ENCODE data around the gene RASSF6. TPM values are rescaled to one million over a fixed set of nuclear protein-coding genes. Genes with fewer than 3 reads are reported as not detected.

The RASSF6 gene
- total RNA-seq, 3 donors from 2014 or later (not counting 1 experiment from before 2014, with no cell fraction given) = 0.08 TPM; not detected in 2

- Histone ChIP-seq H3K27me3 (ENCODE audit: control insufficient read depth, insufficient read depth, low read length) (no peaks in the 10 kb centered on the region), H3K36me3 (ENCODE audit: control insufficient read depth, insufficient read depth, low read length) (no peaks in the 10 kb centered on the region), H3K4me3 (ENCODE audit: low read length) (no peak overlapping the region), H3K27ac (ENCODE audit: low read length) (no peak overlapping the region), H3K4me1 (ENCODE audit: control insufficient read depth, insufficient read depth, low read length) (no peaks in the 10 kb centered on the region), H3K9me3 (ENCODE audit: control insufficient read depth, insufficient read depth, low read length) (no peaks in the 10 kb centered on the region)
- Mint-ChIP-seq H3K27ac (no peak overlapping the region), H3K9me3 (no peaks in the 10 kb centered on the region), H3K4me3 (no peak overlapping the region), H3K36me3 (no peaks in the 10 kb centered on the region), H3K27me3 (ENCODE audit: low read depth in 2 of 2) (no peaks in the 10 kb centered on the region), H3K4me1 (no peaks in the 10 kb centered on the region)
- intact Hi-C loops (cut with micrococcal nuclease) = no loop called here
- TF ChIP-seq CTCF (IDR thresholded peaks at IDR 0.05) = no peak
- ATAC-seq (no peak), DNase-seq (no peak)
- WGBS (ENCODE audit: insufficient coverage) = 100% methylated on average over 1 of the region's 1 CpG
Measured at GRCh38 chr4:73527196-73527595, 93.0 kb downstream of the RASSF6 start.

- 50% methylated on average over 1 of the region's 1 CpG for WGBS (ENCODE audit: insufficient coverage)
- no peak for TF ChIP-seq CTCF (IDR thresholded peaks at IDR 0.05)
- Mint-ChIP-seq H3K27ac (no peak overlapping the region), H3K9me3 (no peaks in the 10 kb centered on the region), H3K4me1 (no peaks in the 10 kb centered on the region), H3K27me3 (ENCODE audit: low read depth in 2 of 2) (no peaks in the 10 kb centered on the region), H3K36me3 (no peaks in the 10 kb centered on the region), H3K4me3 (no peak overlapping the region)
- intact Hi-C loops (cut with micrococcal nuclease) = no loop called here
- H3K4me3 ChIP-seq (ENCODE audit: low read length) = no peak overlapping the region
- H3K27me3 ChIP-seq (ENCODE audit: control insufficient read depth, insufficient read depth, low read length) = no peaks in the 10 kb centered on the region
- no peaks in the 10 kb centered on the region for H3K9me3 ChIP-seq (ENCODE audit: control insufficient read depth, insufficient read depth, low read length)
- no peak for ATAC-seq
- no peaks in the 10 kb centered on the region for H3K4me1 ChIP-seq (ENCODE audit: control insufficient read depth, insufficient read depth, low read length)
- no peaks in the 10 kb centered on the region for H3K36me3 ChIP-seq (ENCODE audit: control insufficient read depth, insufficient read depth, low read length)
- no peak overlapping the region for H3K27ac ChIP-seq (ENCODE audit: low read length)
- DNase-seq = no peak
Measured at GRCh38 chr4:73525611-73526010, 94.6 kb downstream of the RASSF6 start.

- peaks cover 0 to 2% of the 10 kb centered on the region in 2 donors for H3K9me3 Mint-ChIP-seq
- WGBS (ENCODE audit: insufficient coverage) = 78% methylated on average over 2 of the region's 2 CpGs
- no peak for ATAC-seq
- intact Hi-C loops (cut with micrococcal nuclease) = no loop called here
- no peak overlapping the region for H3K27ac ChIP-seq (ENCODE audit: low read length)
- no peaks in the 10 kb centered on the region for H3K27me3 ChIP-seq (ENCODE audit: control insufficient read depth, insufficient read depth, low read length)
- no peaks in the 10 kb centered on the region for H3K4me1 Mint-ChIP-seq
- no peaks in the 10 kb centered on the region for H3K9me3 ChIP-seq (ENCODE audit: control insufficient read depth, insufficient read depth, low read length)
- no peak overlapping the region for H3K27ac Mint-ChIP-seq
- H3K4me3 Mint-ChIP-seq = no peak overlapping the region
- no peak for DNase-seq
- no peak for TF ChIP-seq CTCF (IDR thresholded peaks at IDR 0.05)
- H3K27me3 Mint-ChIP-seq (ENCODE audit: low read depth in 2 of 2) = no peaks in the 10 kb centered on the region
- H3K4me1 ChIP-seq (ENCODE audit: control insufficient read depth, insufficient read depth, low read length) = no peaks in the 10 kb centered on the region
- no peaks in the 10 kb centered on the region for H3K36me3 Mint-ChIP-seq
- H3K4me3 ChIP-seq (ENCODE audit: low read length) = no peak overlapping the region
- H3K36me3 ChIP-seq (ENCODE audit: control insufficient read depth, insufficient read depth, low read length) = no peaks in the 10 kb centered on the region
Measured at GRCh38 chr4:73523126-73523525, 97.1 kb downstream of the RASSF6 start.

Other genes starting within 250 kb of the RASSF6 start
- gene ALB, start 216.1 kb downstream of the RASSF6 start, total RNA-seq = not detected
- gene AFP, start 184.2 kb downstream of the RASSF6 start, total RNA-seq = not detected
- not detected for gene AFM, start 138.7 kb downstream of the RASSF6 start, total RNA-seq
- gene CXCL8, start 120.1 kb upstream of the RASSF6 start, total RNA-seq = 100 to 1,000 TPM in 1 of 3 donors, 10 to 100 TPM in 2; 59.5 to 460 (median 81.1) TPM
- not detected for gene CXCL6, start 216.2 kb upstream of the RASSF6 start, total RNA-seq
- 10 to 100 TPM in 1 of 3 donors, 1 to 10 TPM in 1, not detected in 1; 3.3 to 14.9 TPM for gene PF4V1, start 232.9 kb upstream of the RASSF6 start, total RNA-seq
- 1 to 10 TPM in 1 of 3 donors, not detected in 2; 3.4 TPM for gene CXCL1, start 249.0 kb upstream of the RASSF6 start, total RNA-seq

All from natural killer cell (primary cell).